Cardiac muscle cell (in vitro differentiated cells and primary cell): ENCODE data around the gene RHOBTB3. TPM values are rescaled to one million over a fixed set of nuclear protein-coding genes. Genes with fewer than 3 reads are reported as not detected.

ENCODE experiments used
- DNase-seq, 2 donors: peaks; one replicate each; pipeline versions ENCODE4 v3.0.0 to v3.0.0-alpha.2; 2010 to 2017; ENCODE audit warnings: low read depth in 1 of 2, low spot score in 1 of 2
- H3K27ac ChIP-seq: fragments of 200-600 bp; sonication (generic); 2 replicates; pipeline ENCODE4 v1.5.1; 2016
- H3K27me3 ChIP-seq: fragments of 200-600 bp; sonication (generic); 2 replicates; pipeline ENCODE4 v1.6.0; 2016; ENCODE audit warnings: control low read depth
- H3K36me3 ChIP-seq: fragments of 200-600 bp; sonication (generic); 2 replicates; pipeline ENCODE4 v1.5.1; 2016; ENCODE audit warnings: control low read depth
- H3K4me1 ChIP-seq: fragments of 200-600 bp; sonication (generic); 2 replicates; pipeline ENCODE4 v1.8.1; 2017; ENCODE audit warnings: low read depth, mild to moderate bottlenecking, mixed run types
- H3K4me3 ChIP-seq: fragments of 200-600 bp; sonication (generic); 2 replicates; pipeline ENCODE4 v1.5.1; 2016; ENCODE audit warnings: mild to moderate bottlenecking
- H3K9me3 ChIP-seq: fragments of 200-600 bp; sonication (generic); 2 replicates; pipeline ENCODE4 v1.5.1; 2017; ENCODE audit warnings: low read depth, mild to moderate bottlenecking, control low read depth
- CTCF ChIP-seq: IDR thresholded peaks from 2 replicates; pipeline ENCODE4 v1.5.1; 2012; ENCODE audit warnings: low read depth, mild to moderate bottlenecking, low read length
- polyA plus RNA-seq: library from polyadenylated mRNA; unstranded; fragments of >200 nt; fragmentation: Nextera tagmentation; extraction: Ambion mirVana; gene quantifications from 2 replicates; pipeline ENCODE4 v1.2.1, GENCODE V29; 2016
- total RNA-seq: library from RNA; depleted of rRNA; stranded (reverse); fragments of >200 nt; gene quantifications from 2 replicates; pipeline ENCODE4 v1.2.3, GENCODE V29; 2016

The RHOBTB3 gene
- total and polyA plus RNA-seq, 2 experiments from 2014 or later: 455 to 477 TPM

GRCh38 chr5:95838001-95838520, 106.9 kb downstream of the RHOBTB3 start:
- TF ChIP-seq CTCF: no peak
- Histone ChIP-seq H3K36me3 (no peaks in the 10 kb centered on the region), H3K27ac (no peak overlapping the region), H3K9me3 (no peaks in the 10 kb centered on the region), H3K4me3 (no peak overlapping the region), H3K27me3 (no peaks in the 10 kb centered on the region), H3K4me1 (peaks cover 7% of the 10 kb centered on the region)
- DNase-seq: no peak

GRCh38 chr5:95838556-95838955, 107.4 kb downstream of the RHOBTB3 start:
- Histone ChIP-seq H3K27me3 (no peaks in the 10 kb centered on the region), H3K27ac (no peak overlapping the region), H3K9me3 (no peaks in the 10 kb centered on the region), H3K4me3 (no peak overlapping the region), H3K36me3 (no peaks in the 10 kb centered on the region), H3K4me1 (peaks cover 7% of the 10 kb centered on the region)
- TF ChIP-seq CTCF: no peak
- DNase-seq: no peak

- no peaks in the 10 kb centered on the region for H3K36me3 ChIP-seq
- H3K9me3 ChIP-seq: no peaks in the 10 kb centered on the region
- H3K4me1 ChIP-seq: no peaks in the 10 kb centered on the region
- TF ChIP-seq CTCF: no peak
- no peaks in the 10 kb centered on the region for H3K27me3 ChIP-seq
- no peak for DNase-seq
- H3K27ac ChIP-seq: no peak overlapping the region
- no peak overlapping the region for H3K4me3 ChIP-seq
Measured at GRCh38 chr5:95839658-95840057, 108.5 kb downstream of the RHOBTB3 start.

- H3K27ac ChIP-seq: no peak overlapping the region
- TF ChIP-seq CTCF: no peak
- H3K36me3 ChIP-seq: no peaks in the 10 kb centered on the region
- no peak overlapping the region for H3K4me3 ChIP-seq
- no peaks in the 10 kb centered on the region for H3K27me3 ChIP-seq
- no peaks in the 10 kb centered on the region for H3K4me1 ChIP-seq
- H3K9me3 ChIP-seq: no peaks in the 10 kb centered on the region
- DNase-seq: no peak
Measured at GRCh38 chr5:95840956-95841705, 110.0 kb downstream of the RHOBTB3 start.

- no peaks in the 10 kb centered on the region for H3K27me3 ChIP-seq
- TF ChIP-seq CTCF: no peak
- no peak overlapping the region for H3K4me3 ChIP-seq
- H3K36me3 ChIP-seq: no peaks in the 10 kb centered on the region
- no peaks in the 10 kb centered on the region for H3K9me3 ChIP-seq
- no peak overlapping the region for H3K27ac ChIP-seq
- H3K4me1 ChIP-seq: no peaks in the 10 kb centered on the region
- DNase-seq: peak in 1 of 2 donors; percentile 92
Measured at GRCh38 chr5:95841914-95842812, 111.0 kb downstream of the RHOBTB3 start.
